HepG2 (cell line): ENCODE data around the gene PNPLA2. TPM values are rescaled to one million over a fixed set of nuclear protein-coding genes. Genes with fewer than 3 reads are reported as not detected.

Experiments
- ESRRA ChIP-seq: sonication (generic); formaldehyde crosslinking; IDR thresholded peaks from 2 replicates; pipeline ENCODE4 v1.5.1; 2020; ENCODE audit warnings: mild to moderate bottlenecking, low read depth, missing genetic modification reagents
- KAT2B ChIP-seq: fragments of 150-350 bp; IDR thresholded peaks from 2 replicates; pipeline ENCODE4 v1.6.1; 2014; ENCODE audit warnings: low read depth, low read length, borderline replicate concordance
- KLF13 ChIP-seq: sonication (generic); formaldehyde crosslinking; IDR thresholded peaks from 2 replicates; pipeline ENCODE4 v1.4.0; 2020; ENCODE audit warnings: mild to moderate bottlenecking, missing genetic modification reagents
- MYNN ChIP-seq: sonication (generic); formaldehyde crosslinking; IDR thresholded peaks from 2 replicates; pipeline ENCODE4 v1.4.0; 2020; ENCODE audit warnings: mild to moderate bottlenecking, low read depth, missing genetic modification reagents
- MZF1 ChIP-seq: sonication (generic); formaldehyde crosslinking; IDR thresholded peaks from 2 replicates; pipeline ENCODE4 v1.8.1; 2023; ENCODE audit warnings: mild to moderate bottlenecking, missing genetic modification reagents, borderline replicate concordance
- SMAD1 ChIP-seq: sonication (generic); formaldehyde crosslinking; IDR thresholded peaks from 2 replicates; pipeline ENCODE4 v1.4.0; 2020; ENCODE audit warnings: missing genetic modification reagents, low read depth, mild to moderate bottlenecking, borderline replicate concordance
- ZBTB7B ChIP-seq: sonication (generic); formaldehyde crosslinking; IDR thresholded peaks from 2 replicates; pipeline ENCODE4 v1.4.0; 2020; ENCODE audit warnings: missing genetic modification reagents
- ZFP41 ChIP-seq: sonication (generic); formaldehyde crosslinking; IDR thresholded peaks from 2 replicates; pipeline ENCODE4 v1.4.0; 2020; ENCODE audit warnings: mild to moderate bottlenecking, missing genetic modification reagents, borderline replicate concordance
- ZKSCAN8 ChIP-seq: IDR thresholded peaks from 2 replicates; pipeline ENCODE4 v1.6.1; 2016; ENCODE audit warnings: borderline replicate concordance, missing genetic modification reagents, missing compliant biosample characterization
- ZNF274 ChIP-seq: sonication (generic); formaldehyde crosslinking; IDR thresholded peaks from 2 replicates; pipeline ENCODE4 v1.5.1; 2020; ENCODE audit warnings: mild to moderate bottlenecking, missing genetic modification reagents
- ZNF333 ChIP-seq: sonication (generic); formaldehyde crosslinking; IDR thresholded peaks from 2 replicates; pipeline ENCODE4 v1.4.0; 2020; ENCODE audit warnings: mild to moderate bottlenecking, missing genetic modification reagents, borderline replicate concordance
- ZNF572 ChIP-seq: sonication (generic); formaldehyde crosslinking; IDR thresholded peaks from 2 replicates; pipeline ENCODE4 v1.5.1; 2020; ENCODE audit warnings: mild to moderate bottlenecking, missing genetic modification reagents
- ZNF737 ChIP-seq: sonication (generic); formaldehyde crosslinking; IDR thresholded peaks from 2 replicates; pipeline ENCODE4 v1.5.0; 2020; ENCODE audit warnings: missing genetic modification reagents, mild to moderate bottlenecking, borderline replicate concordance
- ZNF772 ChIP-seq: sonication (generic); formaldehyde crosslinking; IDR thresholded peaks from 2 replicates; pipeline ENCODE4 v1.5.0; 2020; ENCODE audit warnings: mild to moderate bottlenecking, missing genetic modification reagents
- polyA plus RNA-seq, 8 experiments: library from polyadenylated mRNA; depleted of rRNA in 3 of 8; stranded (reverse) in 7 of 8; unstranded in 1 of 8; fragments of >200 nt; fragmentation: Illumina TruSeq in 4 of 8; extraction: Trizol in 4 of 8; gene quantifications; 2 replicates each; pipeline versions ENCODE4 v1.2.1 to v1.2.3, GENCODE V29; 2011 to 2016; ENCODE audit warnings: low read depth in 4 of 8, missing spikeins in 1 of 8, mixed read lengths in 1 of 8; ENCODE audit not compliant: insufficient read depth in 1 of 8
- total RNA-seq, 5 experiments: library from RNA; depleted of rRNA; stranded (reverse); fragments of >200 nt; fragmentation: Illumina TruSeq; extraction: Trizol; gene quantifications; 2 replicates each; pipeline ENCODE4 v1.2.3, GENCODE V29; 2016; ENCODE audit warnings: low read depth in 1 of 5
- TF ChIP-seq, protein P1 (sequence below): IDR thresholded peaks from 2 replicates; pipeline ENCODE4 v1.6.1; 2012; ENCODE audit warnings: inconsistent platforms
- TF ChIP-seq, protein P2 (sequence below): sonication (generic); formaldehyde crosslinking; IDR thresholded peaks from 2 replicates; pipeline ENCODE4 v1.8.0; 2022; ENCODE audit warnings: low read depth, missing genetic modification reagents
- TF ChIP-seq, protein P3 (sequence below): sonication (generic); formaldehyde crosslinking; IDR thresholded peaks from 2 replicates; pipeline ENCODE4 v1.4.0; 2020; ENCODE audit warnings: missing genetic modification reagents
- TF ChIP-seq, protein P4 (sequence below): sonication (generic); formaldehyde crosslinking; IDR thresholded peaks from 2 replicates; pipeline ENCODE4 v1.4.0; 2020; ENCODE audit warnings: missing genetic modification reagents, borderline replicate concordance

The PNPLA2 gene
- total and polyA plus RNA-seq, 2 of the 13 experiments (the other 11 are each of a cell fraction or from before 2014, with no cell fraction given): 10.5 to 43.2 TPM

DNA sequence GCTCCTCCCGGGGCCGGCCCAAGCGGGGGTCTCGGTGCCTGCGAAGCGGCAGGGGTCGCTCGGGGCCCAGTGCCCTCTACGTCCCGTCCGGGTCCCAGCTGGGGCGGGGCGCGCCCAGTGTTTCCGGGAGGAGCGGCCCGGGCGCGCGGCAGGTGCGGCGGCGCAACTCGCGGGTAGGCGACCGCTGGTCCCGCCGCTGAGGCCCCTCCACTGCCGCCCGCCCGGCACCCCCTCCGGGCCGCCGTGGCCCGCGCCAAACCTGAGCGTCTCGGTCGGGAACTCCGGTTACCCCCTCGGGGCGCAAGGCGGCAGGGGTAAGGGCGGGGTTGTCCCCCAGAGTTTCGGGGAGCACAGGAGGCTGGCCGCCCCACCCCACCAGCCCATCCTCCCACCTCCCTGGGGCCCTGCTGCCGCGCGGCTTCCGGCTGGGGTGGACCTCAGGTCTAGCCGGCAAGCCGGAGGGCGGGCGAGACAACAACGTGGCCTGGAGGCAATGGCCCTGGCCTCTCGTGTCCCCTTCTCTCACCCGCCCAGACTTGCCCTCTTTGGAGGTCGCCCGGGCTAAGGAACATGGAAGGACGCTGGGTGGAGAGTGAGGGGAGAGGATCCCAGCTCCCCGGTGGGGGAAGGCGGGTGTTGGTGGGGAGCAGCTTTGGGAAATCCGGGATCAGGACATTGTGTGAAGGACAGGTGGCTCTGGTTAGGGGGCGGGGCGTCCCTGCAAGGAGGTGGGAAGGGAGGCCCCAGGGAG, 8.6 kb downstream of the PNPLA2 start (continued):
- TF ChIP-seq, protein P1, sequence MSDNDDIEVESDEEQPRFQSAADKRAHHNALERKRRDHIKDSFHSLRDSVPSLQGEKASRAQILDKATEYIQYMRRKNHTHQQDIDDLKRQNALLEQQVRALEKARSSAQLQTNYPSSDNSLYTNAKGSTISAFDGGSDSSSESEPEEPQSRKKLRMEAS: peak; percentile 86
- TF ChIP-seq KAT2B (no peak), ZFP41 (CRISPR knock-in tag) (peak; percentile 69; the same call in 1 of the 2 replicates), ZNF572 (CRISPR knock-in tag) (0 out of 2 replicates have a peak, but pooled peaks have one; percentile 80), ZNF274 (CRISPR knock-in tag) (no peak), MZF1 (CRISPR knock-in tag) (no peak), MYNN (CRISPR knock-in tag) (no peak), ZNF772 (peak; percentile 57; the same call in 1 of the 2 replicates), ZNF737 (CRISPR knock-in tag) (no peak), SMAD1 (peak; percentile 46; the same call in 1 of the 2 replicates), ZNF333 (CRISPR knock-in tag) (peak; percentile 83; the same call in 1 of the 2 replicates), KLF13 (CRISPR knock-in tag) (peak; percentile 25; the same call in 1 of the 2 replicates), ESRRA (CRISPR knock-in tag) (0 out of 2 replicates have a peak, but pooled peaks have one; percentile 63), ZBTB7B (CRISPR knock-in tag) (0 out of 2 replicates have a peak, but pooled peaks have one; percentile 66), ZKSCAN8 (peak; percentile 38; the same call in 1 of the 2 replicates)
- TF ChIP-seq, protein P2, sequence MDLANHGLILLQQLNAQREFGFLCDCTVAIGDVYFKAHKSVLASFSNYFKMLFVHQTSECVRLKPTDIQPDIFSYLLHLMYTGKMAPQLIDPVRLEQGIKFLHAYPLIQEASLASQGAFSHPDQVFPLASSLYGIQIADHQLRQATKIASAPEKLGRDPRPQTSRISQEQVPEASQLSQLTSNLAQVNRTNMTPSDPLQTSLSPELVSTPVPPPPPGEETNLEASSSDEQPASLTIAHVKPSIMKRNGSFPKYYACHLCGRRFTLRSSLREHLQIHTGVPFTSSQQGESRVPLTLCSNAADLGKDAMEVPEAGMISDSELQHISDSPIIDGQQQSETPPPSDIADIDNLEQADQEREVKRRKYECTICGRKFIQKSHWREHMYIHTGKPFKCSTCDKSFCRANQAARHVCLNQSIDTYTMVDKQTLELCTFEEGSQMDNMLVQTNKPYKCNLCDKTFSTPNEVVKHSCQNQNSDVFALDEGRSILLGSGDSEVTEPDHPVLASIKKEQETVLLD (CRISPR knock-in tag): peak; percentile 43; the same call in 1 of the 2 replicates
- TF ChIP-seq, protein P3, sequence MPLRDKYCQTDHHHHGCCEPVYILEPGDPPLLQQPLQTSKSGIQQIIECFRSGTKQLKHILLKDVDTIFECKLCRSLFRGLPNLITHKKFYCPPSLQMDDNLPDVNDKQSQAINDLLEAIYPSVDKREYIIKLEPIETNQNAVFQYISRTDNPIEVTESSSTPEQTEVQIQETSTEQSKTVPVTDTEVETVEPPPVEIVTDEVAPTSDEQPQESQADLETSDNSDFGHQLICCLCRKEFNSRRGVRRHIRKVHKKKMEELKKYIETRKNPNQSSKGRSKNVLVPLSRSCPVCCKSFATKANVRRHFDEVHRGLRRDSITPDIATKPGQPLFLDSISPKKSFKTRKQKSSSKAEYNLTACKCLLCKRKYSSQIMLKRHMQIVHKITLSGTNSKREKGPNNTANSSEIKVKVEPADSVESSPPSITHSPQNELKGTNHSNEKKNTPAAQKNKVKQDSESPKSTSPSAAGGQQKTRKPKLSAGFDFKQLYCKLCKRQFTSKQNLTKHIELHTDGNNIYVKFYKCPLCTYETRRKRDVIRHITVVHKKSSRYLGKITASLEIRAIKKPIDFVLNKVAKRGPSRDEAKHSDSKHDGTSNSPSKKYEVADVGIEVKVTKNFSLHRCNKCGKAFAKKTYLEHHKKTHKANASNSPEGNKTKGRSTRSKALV (CRISPR knock-in tag): no peak
- TF ChIP-seq, protein P4, sequence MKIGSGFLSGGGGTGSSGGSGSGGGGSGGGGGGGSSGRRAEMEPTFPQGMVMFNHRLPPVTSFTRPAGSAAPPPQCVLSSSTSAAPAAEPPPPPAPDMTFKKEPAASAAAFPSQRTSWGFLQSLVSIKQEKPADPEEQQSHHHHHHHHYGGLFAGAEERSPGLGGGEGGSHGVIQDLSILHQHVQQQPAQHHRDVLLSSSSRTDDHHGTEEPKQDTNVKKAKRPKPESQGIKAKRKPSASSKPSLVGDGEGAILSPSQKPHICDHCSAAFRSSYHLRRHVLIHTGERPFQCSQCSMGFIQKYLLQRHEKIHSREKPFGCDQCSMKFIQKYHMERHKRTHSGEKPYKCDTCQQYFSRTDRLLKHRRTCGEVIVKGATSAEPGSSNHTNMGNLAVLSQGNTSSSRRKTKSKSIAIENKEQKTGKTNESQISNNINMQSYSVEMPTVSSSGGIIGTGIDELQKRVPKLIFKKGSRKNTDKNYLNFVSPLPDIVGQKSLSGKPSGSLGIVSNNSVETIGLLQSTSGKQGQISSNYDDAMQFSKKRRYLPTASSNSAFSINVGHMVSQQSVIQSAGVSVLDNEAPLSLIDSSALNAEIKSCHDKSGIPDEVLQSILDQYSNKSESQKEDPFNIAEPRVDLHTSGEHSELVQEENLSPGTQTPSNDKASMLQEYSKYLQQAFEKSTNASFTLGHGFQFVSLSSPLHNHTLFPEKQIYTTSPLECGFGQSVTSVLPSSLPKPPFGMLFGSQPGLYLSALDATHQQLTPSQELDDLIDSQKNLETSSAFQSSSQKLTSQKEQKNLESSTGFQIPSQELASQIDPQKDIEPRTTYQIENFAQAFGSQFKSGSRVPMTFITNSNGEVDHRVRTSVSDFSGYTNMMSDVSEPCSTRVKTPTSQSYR (CRISPR knock-in tag): peak; percentile 47; the same call in 1 of the 2 replicates
